ENCODE data around the gene RAB4A. TPM values are rescaled to one million over a fixed set of nuclear protein-coding genes. Genes with fewer than 3 reads are reported as not detected.

The RAB4A gene
- total RNA-seq, 4 donors from 2014 or later = 44.9 to 73.6 (median 60.2) TPM

DNA sequence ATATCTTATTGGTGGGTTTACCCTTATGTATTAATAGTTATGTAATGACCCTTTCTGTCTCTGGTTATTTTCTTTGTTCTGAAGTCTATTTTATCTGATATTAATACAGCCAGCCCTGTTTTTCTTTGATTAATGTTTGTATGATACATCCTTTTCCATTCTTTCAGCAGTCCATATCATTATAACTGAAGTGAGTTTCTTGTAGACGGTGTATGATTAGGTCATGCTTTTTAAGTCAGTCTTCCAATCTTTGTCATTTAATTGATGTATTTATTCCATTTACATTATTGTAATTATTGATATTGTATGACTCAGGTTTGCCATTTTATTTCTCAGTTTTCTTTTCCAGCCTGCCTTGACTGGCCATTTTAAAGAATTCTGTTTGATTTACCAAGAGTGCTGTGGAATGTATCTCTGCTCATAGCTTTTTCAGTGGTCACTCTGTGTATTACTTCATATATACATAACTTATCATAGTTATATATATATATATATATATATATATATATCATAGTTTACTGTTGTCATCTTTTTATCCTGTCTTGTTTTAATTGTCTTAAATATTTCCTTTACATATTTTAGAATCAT, 10.5 kb downstream of the RAB4A start:
- DNase-seq = no peak
- Histone ChIP-seq H3K9me3 (no peaks in the 10 kb centered on the region), H3K27ac (no peak overlapping the region), H3K4me3 (replicated peaks in 1 of 3) (no peak overlapping the region), H3K36me3 (no peaks in the 10 kb centered on the region), H3K4me1 (peaks cover 0 to under 1% of the 10 kb centered on the region in 2 donors), H3K27me3 (no peaks in the 10 kb centered on the region)
- no peak for TF ChIP-seq CTCF (IDR thresholded peaks at IDR 0.05)
- TF ChIP-seq POLR2A (IDR thresholded peaks at IDR 0.05) = no peak
- intact Hi-C loops (cut with DNase I) = no loop called here
- WGBS, 2 donors = 97% methylated on average over 1 of the region's 1 CpG

- Histone ChIP-seq H3K36me3 (no peaks in the 10 kb centered on the region), H3K9me3 (no peaks in the 10 kb centered on the region), H3K4me1 (peaks cover 2 to 8% of the 10 kb centered on the region in 2 donors), H3K27ac (no peak overlapping the region), H3K27me3 (no peaks in the 10 kb centered on the region), H3K4me3 (replicated peaks in 1 of 3) (no peak overlapping the region)
- TF ChIP-seq POLR2A (IDR thresholded peaks at IDR 0.05) (no peak), CTCF (IDR thresholded peaks at IDR 0.05) (no peak)
- WGBS, 2 donors = 98% methylated on average over 1 of the region's 1 CpG
- intact Hi-C loops (cut with DNase I) = no loop called here
- DNase-seq = no peak
These were observed 11.4 kb downstream of the RAB4A start for GRCh38 chr1:229282295-229282823.

DNA sequence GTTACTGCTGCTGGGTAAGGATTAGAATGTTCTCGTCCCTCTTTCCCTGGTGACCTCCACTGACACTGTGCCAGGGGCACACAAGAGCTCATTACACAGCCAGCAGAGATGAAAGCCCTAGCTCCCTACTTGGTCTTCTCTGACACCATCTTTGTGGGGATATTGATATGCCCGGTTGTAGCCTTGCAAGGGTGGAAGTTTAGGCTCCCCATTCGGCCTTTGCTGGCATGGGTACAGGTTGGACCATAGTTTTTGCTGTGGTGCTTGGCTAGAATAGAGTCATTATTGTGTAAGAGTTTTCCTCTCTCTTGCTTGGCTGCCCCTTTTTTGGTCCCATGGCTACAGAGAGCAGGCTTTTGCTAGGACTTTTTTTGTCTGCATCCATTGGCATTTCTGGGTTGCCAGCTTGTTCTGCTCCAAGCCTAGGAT, 12.3 kb downstream of the RAB4A start:
- no peaks in the 10 kb centered on the region for H3K27me3 ChIP-seq
- peaks cover 5 to 11% of the 10 kb centered on the region in 2 donors for H3K4me1 ChIP-seq
- H3K9me3 ChIP-seq = no peaks in the 10 kb centered on the region
- H3K36me3 ChIP-seq = no peaks in the 10 kb centered on the region
- TF ChIP-seq POLR2A (IDR thresholded peaks at IDR 0.05) (no peak), CTCF (IDR thresholded peaks at IDR 0.05) (no peak)
- 71 to 90% methylated on average over 3 of the region's 3 CpGs for WGBS, 2 donors
- intact Hi-C loops (cut with DNase I) = no loop called here
- H3K27ac ChIP-seq = no peak overlapping the region
- no peak for DNase-seq
- H3K4me3 ChIP-seq (replicated peaks in 1 of 3) = no peak overlapping the region

DNA sequence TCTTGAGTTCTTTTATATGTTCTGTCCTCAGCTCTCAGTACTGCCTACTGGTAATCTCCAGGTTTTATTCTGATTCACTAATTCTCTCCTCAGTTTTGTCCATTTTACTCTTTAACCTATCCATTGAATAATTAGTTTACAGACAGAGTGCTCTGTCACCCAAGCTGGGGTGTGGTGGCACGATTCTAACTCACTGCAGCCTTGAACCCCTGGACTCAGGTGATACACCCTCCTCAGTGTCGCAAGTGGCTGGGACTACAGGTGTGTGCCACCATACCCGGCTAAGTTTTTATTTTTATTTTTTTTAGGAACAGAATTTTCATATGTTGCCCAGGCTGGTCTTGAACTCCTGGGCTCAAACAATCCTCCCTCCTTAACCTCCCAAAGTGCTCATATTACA, 14.0 kb downstream of the RAB4A start:
- H3K4me3 ChIP-seq (replicated peaks in 1 of 3) = no peak overlapping the region
- TF ChIP-seq POLR2A (IDR thresholded peaks at IDR 0.05) (no peak), CTCF (IDR thresholded peaks at IDR 0.05) (no peak)
- no peaks in the 10 kb centered on the region for H3K36me3 ChIP-seq
- peaks cover 5 to 11% of the 10 kb centered on the region in 2 donors for H3K4me1 ChIP-seq
- no peak for DNase-seq
- H3K27ac ChIP-seq = no peak overlapping the region
- H3K27me3 ChIP-seq = no peaks in the 10 kb centered on the region
- no peaks in the 10 kb centered on the region for H3K9me3 ChIP-seq
- 95 to 97% methylated on average over 3 of the region's 3 CpGs for WGBS, 2 donors
- intact Hi-C loops (cut with DNase I) = no loop called here

- Histone ChIP-seq H3K27me3 (no peaks in the 10 kb centered on the region), H3K36me3 (no peaks in the 10 kb centered on the region), H3K27ac (no peak overlapping the region), H3K9me3 (no peaks in the 10 kb centered on the region), H3K4me1 (peaks cover 5 to 11% of the 10 kb centered on the region in 2 donors), H3K4me3 (replicated peaks in 1 of 3) (no peak overlapping the region)
- no peak for TF ChIP-seq CTCF (IDR thresholded peaks at IDR 0.05)
- no peak for TF ChIP-seq POLR2A (IDR thresholded peaks at IDR 0.05)
- 65 to 67% methylated on average over 2 of the region's 2 CpGs for WGBS, 2 donors
- no peak for DNase-seq
- intact Hi-C loops (cut with DNase I) = no loop called here
These were observed 14.5 kb downstream of the RAB4A start for GRCh38 chr1:229285440-229285839.

All from thyroid gland (tissue), 4 donors.